ENCODE measurements around the gene NHLH1.
A peak's percentile ranks its signal among the peaks of the same experiment; 100 is the strongest.

NHLH1 gene

GRCh38 chr1:160363010-160363409 is 3.9 kb upstream of the NHLH1 start:
- Histone ChIP-seq H3K18ac (ENCODE audit: low read length) (peak overlapping the region; percentile 16), H3K27ac (ENCODE audit: low read depth, low read length) (peak overlapping the region; percentile 9), H3K36me3 (ENCODE audit: control insufficient read depth, insufficient read depth, low read length) (peaks cover 4% of the 10 kb centered on the region), H3K79me1 (ENCODE audit: low read length) (no peaks in the 10 kb centered on the region), H3K56ac (ENCODE audit: low read length) (peak overlapping the region; percentile 83), H3K27me3 (ENCODE audit: insufficient read depth, low read length, poor library complexity) (no peaks in the 10 kb centered on the region), H3K23ac (ENCODE audit: low read length) (no peak overlapping the region), H3K4me3 (ENCODE audit: low read length) (no peak overlapping the region), H3K4ac (ENCODE audit: low read depth, low read length) (no peak overlapping the region), H4K8ac (ENCODE audit: low read depth, low read length) (no peak overlapping the region), H2BK120ac (ENCODE audit: low read depth, low read length) (no peak overlapping the region), H3K9ac (ENCODE audit: low read length) (peak overlapping the region; percentile 65), H3K4me2 (ENCODE audit: low read length) (no peak overlapping the region), H2BK5ac (ENCODE audit: low read length) (peak overlapping the region; percentile 67), H4K5ac (ENCODE audit: low read length) (peak overlapping the region; percentile 50), H2BK15ac (replicated peaks; ENCODE audit: low read depth) (no peak overlapping the region), H3K4me1 (ENCODE audit: control insufficient read depth, low read depth, low read length) (peaks cover 8% of the 10 kb centered on the region), H2AK5ac (ENCODE audit: low read length) (peak overlapping the region; percentile 77), H3K79me2 (ENCODE audit: control insufficient read depth, insufficient read depth, low read length) (no peaks in the 10 kb centered on the region)
- WGBS (ENCODE audit: extremely low coverage, insufficient coverage, low lambda C conversion rate), result no CpG with 5 or more reads among the region's 5 CpGs
- DNase-seq, result no peak

GRCh38 chr1:160363951-160364735 is 2.7 kb upstream of the NHLH1 start:
- Histone ChIP-seq H3K56ac (ENCODE audit: low read length) (no peak overlapping the region), H3K9ac (ENCODE audit: low read length) (no peak overlapping the region), H2BK15ac (replicated peaks; ENCODE audit: low read depth) (no peak overlapping the region), H3K18ac (ENCODE audit: low read length) (no peak overlapping the region), H3K23ac (ENCODE audit: low read length) (no peak overlapping the region), H3K27me3 (ENCODE audit: insufficient read depth, low read length, poor library complexity) (no peaks in the 10 kb centered on the region), H3K4me3 (ENCODE audit: low read length) (no peak overlapping the region), H3K4me1 (ENCODE audit: control insufficient read depth, low read depth, low read length) (peaks cover 8% of the 10 kb centered on the region), H3K4ac (ENCODE audit: low read depth, low read length) (no peak overlapping the region), H2AK5ac (ENCODE audit: low read length) (no peak overlapping the region), H3K4me2 (ENCODE audit: low read length) (no peak overlapping the region), H3K27ac (ENCODE audit: low read depth, low read length) (no peak overlapping the region), H3K79me1 (ENCODE audit: low read length) (no peaks in the 10 kb centered on the region), H2BK120ac (ENCODE audit: low read depth, low read length) (no peak overlapping the region), H3K79me2 (ENCODE audit: control insufficient read depth, insufficient read depth, low read length) (no peaks in the 10 kb centered on the region), H4K8ac (ENCODE audit: low read depth, low read length) (no peak overlapping the region), H4K5ac (ENCODE audit: low read length) (no peak overlapping the region), H2BK5ac (ENCODE audit: low read length) (no peak overlapping the region), H3K36me3 (ENCODE audit: control insufficient read depth, insufficient read depth, low read length) (peaks cover 2% of the 10 kb centered on the region)
- no CpG with 5 or more reads among the region's 12 CpGs for WGBS (ENCODE audit: extremely low coverage, insufficient coverage, low lambda C conversion rate)
- DNase-seq, result no peak

- Histone ChIP-seq H3K23ac (ENCODE audit: low read length) (no peak overlapping the region), H4K5ac (ENCODE audit: low read length) (no peak overlapping the region), H2BK5ac (ENCODE audit: low read length) (no peak overlapping the region), H4K8ac (ENCODE audit: low read depth, low read length) (no peak overlapping the region), H3K79me2 (ENCODE audit: control insufficient read depth, insufficient read depth, low read length) (no peaks in the 10 kb centered on the region), H3K18ac (ENCODE audit: low read length) (no peak overlapping the region), H3K4me1 (ENCODE audit: control insufficient read depth, low read depth, low read length) (peaks cover 8% of the 10 kb centered on the region), H3K4ac (ENCODE audit: low read depth, low read length) (peak overlapping the region; percentile 22), H2AK5ac (ENCODE audit: low read length) (no peak overlapping the region), H3K36me3 (ENCODE audit: control insufficient read depth, insufficient read depth, low read length) (peaks cover 2% of the 10 kb centered on the region), H3K56ac (ENCODE audit: low read length) (no peak overlapping the region), H3K79me1 (ENCODE audit: low read length) (no peaks in the 10 kb centered on the region), H3K4me2 (ENCODE audit: low read length) (no peak overlapping the region), H3K9ac (ENCODE audit: low read length) (no peak overlapping the region), H3K27me3 (ENCODE audit: insufficient read depth, low read length, poor library complexity) (no peaks in the 10 kb centered on the region), H2BK120ac (ENCODE audit: low read depth, low read length) (no peak overlapping the region), H3K27ac (ENCODE audit: low read depth, low read length) (no peak overlapping the region), H2BK15ac (replicated peaks; ENCODE audit: low read depth) (no peak overlapping the region), H3K4me3 (ENCODE audit: low read length) (no peak overlapping the region)
- DNase-seq, result no peak
- no CpG with 5 or more reads among the region's 1 CpG for WGBS (ENCODE audit: extremely low coverage, insufficient coverage, low lambda C conversion rate)
Measured at GRCh38 chr1:160365325-160365724, 1.5 kb upstream of the NHLH1 start.

- no peak overlapping the region for H3K4me3 ChIP-seq (ENCODE audit: low read length)
Measured at GRCh38 chr1:160367516-160367900, 637 bp downstream of the NHLH1 start.

GRCh38 chr1:160367934-160368923 is 1.4 kb downstream of the NHLH1 start:
- Histone ChIP-seq H3K27ac (ENCODE audit: low read depth, low read length) (no peak overlapping the region), H3K56ac (ENCODE audit: low read length) (peak overlapping the region; percentile 15), H4K5ac (ENCODE audit: low read length) (no peak overlapping the region), H3K79me2 (ENCODE audit: control insufficient read depth, insufficient read depth, low read length) (no peaks in the 10 kb centered on the region), H4K8ac (ENCODE audit: low read depth, low read length) (no peak overlapping the region), H2BK120ac (ENCODE audit: low read depth, low read length) (no peak overlapping the region), H3K4me3 (ENCODE audit: low read length) (no peak overlapping the region), H3K23ac (ENCODE audit: low read length) (no peak overlapping the region), H3K27me3 (ENCODE audit: insufficient read depth, low read length, poor library complexity) (no peaks in the 10 kb centered on the region), H2AK5ac (ENCODE audit: low read length) (no peak overlapping the region), H3K36me3 (ENCODE audit: control insufficient read depth, insufficient read depth, low read length) (no peaks in the 10 kb centered on the region), H3K79me1 (ENCODE audit: low read length) (no peaks in the 10 kb centered on the region), H3K4me1 (ENCODE audit: control insufficient read depth, low read depth, low read length) (no peaks in the 10 kb centered on the region), H3K4me2 (ENCODE audit: low read length) (no peak overlapping the region), H2BK15ac (replicated peaks; ENCODE audit: low read depth) (no peak overlapping the region), H3K9ac (ENCODE audit: low read length) (no peak overlapping the region), H3K4ac (ENCODE audit: low read depth, low read length) (no peak overlapping the region), H2BK5ac (ENCODE audit: low read length) (no peak overlapping the region), H3K18ac (ENCODE audit: low read length) (no peak overlapping the region)
- no peak for DNase-seq
- WGBS (ENCODE audit: extremely low coverage, insufficient coverage, low lambda C conversion rate), result no CpG with 5 or more reads among the region's 4 CpGs

More at GRCh38 chr1:160367516-160367900, 637 bp downstream of the NHLH1 start:
- no peak overlapping the region for H2BK120ac ChIP-seq (ENCODE audit: low read depth, low read length)
- H3K56ac ChIP-seq (ENCODE audit: low read length), result no peak overlapping the region
- H3K36me3 ChIP-seq (ENCODE audit: control insufficient read depth, insufficient read depth, low read length), result no peaks in the 10 kb centered on the region
- no peaks in the 10 kb centered on the region for H3K79me2 ChIP-seq (ENCODE audit: control insufficient read depth, insufficient read depth, low read length)
- no peak overlapping the region for H3K27ac ChIP-seq (ENCODE audit: low read depth, low read length)
- no peak for DNase-seq
- no CpG with 5 or more reads among the region's 4 CpGs for WGBS (ENCODE audit: extremely low coverage, insufficient coverage, low lambda C conversion rate)
- no peak overlapping the region for H4K5ac ChIP-seq (ENCODE audit: low read length)
- no peaks in the 10 kb centered on the region for H3K79me1 ChIP-seq (ENCODE audit: low read length)
- no peak overlapping the region for H3K4ac ChIP-seq (ENCODE audit: low read depth, low read length)
- H3K27me3 ChIP-seq (ENCODE audit: insufficient read depth, low read length, poor library complexity), result no peaks in the 10 kb centered on the region
- no peak overlapping the region for H2AK5ac ChIP-seq (ENCODE audit: low read length)
- H3K4me2 ChIP-seq (ENCODE audit: low read length), result no peak overlapping the region
- no peak overlapping the region for H2BK15ac ChIP-seq (replicated peaks; ENCODE audit: low read depth)
- H4K8ac ChIP-seq (ENCODE audit: low read depth, low read length), result no peak overlapping the region
- no peak overlapping the region for H3K23ac ChIP-seq (ENCODE audit: low read length)
- H3K18ac ChIP-seq (ENCODE audit: low read length), result no peak overlapping the region
- H3K4me1 ChIP-seq (ENCODE audit: control insufficient read depth, low read depth, low read length), result peaks cover 6% of the 10 kb centered on the region
- H2BK5ac ChIP-seq (ENCODE audit: low read length), result no peak overlapping the region
- H3K9ac ChIP-seq (ENCODE audit: low read length), result no peak overlapping the region

Data from mesendoderm (in vitro differentiated cells).